Measurements from ENCODE around the gene MUSTN1. TPM values are rescaled to one million over a fixed set of nuclear protein-coding genes. Genes with fewer than 3 reads are reported as not detected.
A peak's percentile ranks its signal among the peaks of the same experiment; 100 is the strongest.

The MUSTN1 gene
- total RNA-seq, 4 donors from 2014 or later = 5.5 to 13.1 (median 7.9) TPM

- WGBS, 2 donors = 87 to 88% methylated on average over 3 of the region's 3 CpGs
- no peak overlapping the region for H3K4me3 ChIP-seq (ENCODE audit: low read depth, poor library complexity, severe bottlenecking)
- TF ChIP-seq CTCF (IDR thresholded peaks at IDR 0.05) (no peak), POLR2A (IDR thresholded peaks at IDR 0.05) (no peak)
- DNase-seq (ENCODE audit: low spot score in 2 of 2) = peak in 1 of 2 donors; percentile 54
- intact Hi-C loops (cut with DNase I; ENCODE audit: low total_unique reads) = no loop called here
Observed at GRCh38 chr3:52783211-52783555, 51.6 kb downstream of the MUSTN1 start.

Small RNA genes lying within 50 kb of the gene (microRNA-seq; reads per million reads assigned to microRNA genes)
- 0 reads per million in 2 donors for gene MIR8064 (ENCODE audit: borderline number of aligned reads in 1 of 2, borderline replicate concordance in 2 of 2)

Other genes starting within 250 kb of the MUSTN1 start
- 10 to 100 TPM; 51.6 to 78.7 (median 74.0) TPM for gene PBRM1, start 149.1 kb downstream of the MUSTN1 start, total RNA-seq
- gene GNL3, start 149.0 kb downstream of the MUSTN1 start, total RNA-seq = 100 to 1,000 TPM in 1 of 4 donors, 10 to 100 TPM in 3; 79.3 to 111 (median 86.4) TPM
- gene GLT8D1, start 129.2 kb downstream of the MUSTN1 start, total RNA-seq = 10 to 100 TPM; 27.4 to 41.9 (median 35.9) TPM
- gene SPCS1, start 128.9 kb downstream of the MUSTN1 start, total RNA-seq = 100 to 1,000 TPM in 2 of 4 donors, 10 to 100 TPM in 2; 80.4 to 134 (median 101) TPM
- 10 to 100 TPM in 2 of 4 donors, 1 to 10 TPM in 2; 9.2 to 15.9 (median 12.7) TPM for gene NEK4, start 64.1 kb downstream of the MUSTN1 start, total RNA-seq
- under 1 TPM in 1 of 4 donors, not detected in 3; 0.39 TPM for gene ITIH1, start 57.4 kb downstream of the MUSTN1 start, total RNA-seq
- gene ITIH3, start 40.2 kb downstream of the MUSTN1 start, total RNA-seq = 10 to 100 TPM in 1 of 4 donors, 1 to 10 TPM in 1, under 1 TPM in 2; 0.17 to 19.3 (median 0.97) TPM
- gene ITIH4, start 4.3 kb downstream of the MUSTN1 start, total RNA-seq = 1 to 10 TPM in 3 of 4 donors, under 1 TPM in 1; 0.38 to 3.6 (median 2.5) TPM
- 10 to 100 TPM; 12.7 to 20.7 (median 16.1) TPM for gene STIMATE, start 62.5 kb upstream of the MUSTN1 start, total RNA-seq
- 10 to 100 TPM in 3 of 4 donors, 1 to 10 TPM in 1; 9.5 to 24.3 (median 14.4) TPM for gene SFMBT1, start 211.1 kb upstream of the MUSTN1 start, total RNA-seq

All from lower leg skin (tissue), 4 donors.